HepG2 (cell line): ENCODE measurements around the gene ZNF484. TPM values are rescaled to one million over a fixed set of nuclear protein-coding genes. Genes with fewer than 3 reads are reported as not detected.
A peak's percentile ranks its signal among the peaks of the same experiment; 100 is the strongest.

Experiments
- BCL6 ChIP-seq: IDR thresholded peaks from 2 replicates; pipeline ENCODE4 v1.6.1; 2016; ENCODE audit warnings: missing genetic modification reagents, missing compliant biosample characterization
- CREBL2 ChIP-seq: sonication (generic); formaldehyde crosslinking; IDR thresholded peaks from 2 replicates; pipeline ENCODE4 v1.8.1; 2023; ENCODE audit warnings: missing genetic modification reagents, mild to moderate bottlenecking, borderline replicate concordance
- DNMT3B ChIP-seq: conservative IDR thresholded peaks from 2 replicates; pipeline ENCODE4 v1.6.1; 2016; ENCODE audit warnings: missing biosample characterization, control low read depth
- GABPA ChIP-seq, 2 experiments: IDR thresholded peaks; 2 replicates each; pipeline ENCODE4 v1.6.1; 2011 to 2016; ENCODE audit warnings: low read depth in 2 of 2, low read length in 1 of 2, missing biosample characterization in 1 of 2, missing genetic modification characterization in 1 of 2
- GPN1 ChIP-seq: sonication (generic); formaldehyde crosslinking; IDR thresholded peaks from 2 replicates; pipeline ENCODE4 v1.5.1; 2020; ENCODE audit warnings: missing genetic modification reagents, borderline replicate concordance
- HCFC1 ChIP-seq: fragments of 150-350 bp; IDR thresholded peaks from 2 replicates; pipeline ENCODE4 v1.6.1; 2014; ENCODE audit warnings: low read depth, low read length
- MAFG ChIP-seq: sonication (generic); formaldehyde crosslinking; IDR thresholded peaks from 2 replicates; pipeline ENCODE4 v1.5.1; 2020; ENCODE audit warnings: mild to moderate bottlenecking, missing genetic modification reagents
- MLX ChIP-seq: IDR thresholded peaks from 2 replicates; pipeline ENCODE4 v1.6.1; 2016
- TOE1 ChIP-seq: sonication (generic); formaldehyde crosslinking; IDR thresholded peaks from 2 replicates; pipeline ENCODE4 v1.4.0; 2020; ENCODE audit warnings: mild to moderate bottlenecking, missing genetic modification reagents
- ZBTB40 ChIP-seq, 2 experiments: fragments of 450-650 bp in 1 of 2; sonication (generic) in 1 of 2; formaldehyde crosslinking in 1 of 2; IDR thresholded peaks; 2 replicates each; pipeline versions ENCODE4 v1.6.1 to v1.8.0; 2016 to 2022; ENCODE audit warnings: antibody characterized with exemption in 1 of 2, mild to moderate bottlenecking in 1 of 2, missing genetic modification reagents in 1 of 2
- ZNF280D ChIP-seq: sonication (generic); formaldehyde crosslinking; IDR thresholded peaks from 2 replicates; pipeline ENCODE4 v1.5.1; 2020; ENCODE audit warnings: mild to moderate bottlenecking, missing genetic modification reagents
- ZNF7 ChIP-seq: IDR thresholded peaks from 2 replicates; pipeline ENCODE4 v1.6.1; 2016; ENCODE audit warnings: missing biosample characterization, missing genetic modification reagents
- ZNF709 ChIP-seq: sonication (generic); formaldehyde crosslinking; IDR thresholded peaks from 2 replicates; pipeline ENCODE4 v1.5.0; 2020; ENCODE audit warnings: mild to moderate bottlenecking, missing genetic modification reagents
- ZNF879 ChIP-seq: sonication (generic); formaldehyde crosslinking; IDR thresholded peaks from 2 replicates; pipeline ENCODE4 v1.8.1; 2023; ENCODE audit warnings: missing genetic modification reagents
- polyA plus RNA-seq, 8 experiments: library from polyadenylated mRNA; depleted of rRNA in 3 of 8; stranded (reverse) in 7 of 8; unstranded in 1 of 8; fragments of >200 nt; fragmentation: Illumina TruSeq in 4 of 8; extraction: Trizol in 4 of 8; gene quantifications; 2 replicates each; pipeline versions ENCODE4 v1.2.1 to v1.2.3, GENCODE V29; 2011 to 2016; ENCODE audit warnings: low read depth in 4 of 8, missing spikeins in 1 of 8, mixed read lengths in 1 of 8; ENCODE audit not compliant: insufficient read depth in 1 of 8
- total RNA-seq, 5 experiments: library from RNA; depleted of rRNA; stranded (reverse); fragments of >200 nt; fragmentation: Illumina TruSeq; extraction: Trizol; gene quantifications; 2 replicates each; pipeline ENCODE4 v1.2.3, GENCODE V29; 2016; ENCODE audit warnings: low read depth in 1 of 5

Gene ZNF484
- total and polyA plus RNA-seq, 2 of the 13 experiments (the other 11 are each of a cell fraction or from before 2014, with no cell fraction given), result 0.96 to 7.2 TPM

GRCh38 chr9:92877531-92878430, at the start of gene ZNF484 (continued):
- TF ChIP-seq GABPA (IDR thresholded peaks at IDR 0.05; ENCODE audit: low read depth, low read length) (peak; percentile 23; the same call in 1 of the 2 replicates), GABPA (CRISPR knock-in tag; IDR thresholded peaks at IDR 0.05; ENCODE audit: low read depth) (peak; percentile 87), DNMT3B (CRISPR knock-in tag) (no peak), GPN1 (CRISPR knock-in tag) (no peak), ZNF709 (no peak), HCFC1 (peak; percentile 84), ZNF879 (no peak), MLX (peak; percentile 64; the same call in 1 of the 2 replicates), BCL6 (CRISPR knock-in tag) (no peak), ZNF280D (CRISPR knock-in tag) (peak; percentile 88), ZBTB40 (IDR thresholded peaks at IDR 0.05) (no peak), ZBTB40 (CRISPR knock-in tag; IDR thresholded peaks at IDR 0.05) (peak; percentile 49; the same call in 1 of the 2 replicates), CREBL2 (CRISPR knock-in tag) (no peak), TOE1 (no peak), ZNF7 (no peak; the same call in 1 of the 2 replicates), MAFG (CRISPR knock-in tag) (no peak)
